Endothelial cell of umbilical vein (primary cell): ENCODE results near the gene NT5C1B. TPM values are rescaled to one million over a fixed set of nuclear protein-coding genes. Genes with fewer than 3 reads are reported as not detected.

Experiments
- BruUV-seq: library from RNA; stranded (reverse); fragments of 400-500 nt; replicated peaks from 2 replicates; lab custom pipeline; 2021; lab: Mats Ljungman, UMichigan
- CTCF ChIA-PET: fragments of 300-600, 350-600 bp; sonication (Branson Sonifier 250); formaldehyde crosslinking; loops from one replicate; lab custom pipeline; 2021; ENCODE audit warnings: antibody characterized with exemption, inconsistent platforms; lab: Charles Lee
- POLR2A ChIA-PET: fragments of 300-600, 350-600 bp; sonication (Branson Sonifier 250); formaldehyde crosslinking; loops from one replicate; lab custom pipeline; 2021; ENCODE audit warnings: antibody characterized with exemption, inconsistent platforms; lab: Charles Lee
- DNase-seq: peaks from one replicate; pipeline ENCODE4 v3.0.0-alpha.2; 2011; ENCODE audit warnings: low read depth, low spot score
- FAIRE-seq: peaks from 2 replicates; lab custom pipeline; 2011; peaks lifted over from hg19 to GRCh38; lab: Jason Lieb, UNC
- H2AFZ ChIP-seq: 2 replicates; pipeline ENCODE4 v1.6.0; 2012; ENCODE audit warnings: low read depth, low read length, control low read depth, inconsistent platforms
- H3K27ac ChIP-seq: 2 replicates; pipeline ENCODE4 v1.5.1; 2011; ENCODE audit warnings: low read depth, mild to moderate bottlenecking, control low read depth, low read length, moderate library complexity; ENCODE audit not compliant: insufficient read depth
- H3K27me3 ChIP-seq, 2 experiments: 2 replicates each; pipeline versions ENCODE4 v1.6.0 to v1.6.1; 2011; ENCODE audit warnings: low read length in 2 of 2, mixed read lengths in 1 of 2; ENCODE audit not compliant: control insufficient read depth in 2 of 2, insufficient read depth in 2 of 2
- H3K36me3 ChIP-seq, 2 experiments: 2 replicates in 1 of 2; 3 replicates in 1 of 2; pipeline ENCODE4 v1.5.1; 2011; ENCODE audit warnings: low read length in 2 of 2, mild to moderate bottlenecking in 1 of 2, moderate library complexity in 1 of 2; ENCODE audit not compliant: control insufficient read depth in 2 of 2, insufficient read depth in 2 of 2; ENCODE audit errors: extremely low read depth in 1 of 2
- H3K4me1 ChIP-seq: 3 replicates; pipeline ENCODE4 v1.5.1; 2011; ENCODE audit warnings: mild to moderate bottlenecking, low read length; ENCODE audit not compliant: control insufficient read depth, insufficient read depth; ENCODE audit errors: extremely low read depth
- H3K4me2 ChIP-seq: 2 replicates; pipeline ENCODE4 v1.6.1; 2011; ENCODE audit warnings: low read length, control low read depth, mixed read lengths; ENCODE audit not compliant: insufficient read depth
- H3K4me3 ChIP-seq, 3 experiments: fragments of 200-600 bp in 1 of 3; sonication (generic), shearing (Covaris generic) in 1 of 3; replicated peaks in 1 of 3; 2 replicates each; pipeline ENCODE4 v1.5.1; 2011 to 2016; ENCODE audit warnings: control low read depth in 3 of 3, low read length in 3 of 3, mild to moderate bottlenecking in 2 of 3, inconsistent platforms in 1 of 3, low read depth in 1 of 3, moderate library complexity in 1 of 3; ENCODE audit not compliant: insufficient read depth in 1 of 3
- H3K79me2 ChIP-seq: 2 replicates; pipeline ENCODE4 v1.6.0; 2012; ENCODE audit warnings: low read length, inconsistent platforms; ENCODE audit not compliant: control insufficient read depth, insufficient read depth
- H3K9ac ChIP-seq: replicated peaks from 2 replicates; pipeline ENCODE3; 2011; ENCODE audit warnings: low read length, control low read depth; ENCODE audit not compliant: insufficient read depth; ENCODE audit errors: extremely low read depth
- H3K9me1 ChIP-seq: replicated peaks from 3 replicates; pipeline ENCODE4 v1.6.0; 2011; ENCODE audit warnings: mild to moderate bottlenecking, low read length; ENCODE audit not compliant: control insufficient read depth, insufficient read depth; ENCODE audit errors: extremely low read depth
- H3K9me3 ChIP-seq: replicated peaks from 2 replicates; pipeline ENCODE4 v1.5.1; 2012; ENCODE audit warnings: low read length, inconsistent platforms; ENCODE audit not compliant: control insufficient read depth, insufficient read depth
- H4K20me1 ChIP-seq: replicated peaks from 2 replicates; pipeline ENCODE3; 2011; ENCODE audit warnings: mild to moderate bottlenecking, low read length; ENCODE audit not compliant: control insufficient read depth, insufficient read depth; ENCODE audit errors: extremely low read depth
- CTCF ChIP-seq, 2 donors: IDR thresholded peaks; 1 replicate in 1 of 2; 2 replicates in 1 of 2; pipeline ENCODE4 v1.5.1; 2011; ENCODE audit warnings: low read length in 2 of 2, mild to moderate bottlenecking in 2 of 2, moderate library complexity in 2 of 2, control low read depth in 1 of 2, inconsistent platforms in 1 of 2, low read depth in 1 of 2; ENCODE audit not compliant: insufficient read depth in 1 of 2; ENCODE audit errors: extremely low read depth in 1 of 2
- EZH2 ChIP-seq: IDR thresholded peaks from 2 replicates; pipeline ENCODE4 v1.6.1; 2012; ENCODE audit warnings: borderline replicate concordance, low read depth, mild to moderate bottlenecking, moderate library complexity, low read length, inconsistent platforms; ENCODE audit not compliant: severe bottlenecking
- GATA2 ChIP-seq: IDR thresholded peaks from 2 replicates; pipeline ENCODE4 v1.7.0; 2011; ENCODE audit warnings: low read depth, mild to moderate bottlenecking, moderate library complexity, mixed read lengths, low read length; ENCODE audit not compliant: insufficient read length, insufficient read depth
- JUN ChIP-seq: IDR thresholded peaks from 2 replicates; pipeline ENCODE4 v1.6.1; 2011; ENCODE audit warnings: borderline replicate concordance, low read depth; ENCODE audit not compliant: insufficient read length, insufficient read depth
- MYC ChIP-seq: IDR thresholded peaks from one replicate; pipeline ENCODE4 v1.6.1; 2011; ENCODE audit warnings: mild to moderate bottlenecking, low read depth, low read length
- dilution Hi-C: fragments of 300-500 bp; cut with MboI; formaldehyde crosslinking; loops from one replicate; pipeline ENCODE4 v1.15.0; 2019; ENCODE audit warnings: low sequenced_read_pairs; ENCODE audit not compliant: extremely low pct_ligation_motif_present
- intact Hi-C: fragments of 100-400 bp; cut with micrococcal nuclease; formaldehyde crosslinking; loops from one replicate; pipeline ENCODE4 v1.10.0; 2022
- polyA plus RNA-seq, 4 experiments: library from polyadenylated mRNA; depleted of rRNA in 3 of 4; stranded (reverse) in 3 of 4; unstranded in 1 of 4; fragments of >200 nt; gene quantifications; 2 replicates each; pipeline versions ENCODE4 v1.2.1 to v1.2.3, GENCODE V29; 2011 to 2012; ENCODE audit warnings: missing spikeins in 1 of 4
- total RNA-seq: library from RNA; stranded (reverse); gene quantifications from 2 replicates; pipeline ENCODE4 v1.2.3, GENCODE V29; 2021

Gene NT5C1B
- total and polyA plus RNA-seq, 2 donors (not counting 3 experiments of a cell fraction or from before 2014, with no cell fraction given), result not detected

GRCh38 chr2:18522484-18523146 is 66.8 kb downstream of the NT5C1B start:
- ChIA-PET POLR2A (no interaction called here), CTCF (interaction anchor here (3.0 to 3.5 kb wide), 3 partner anchors 13 to 302 kb away, joined by 21 to 25 read pairs (median 23); no protein-coding TSS in a partner anchor)
- no peaks in the 10 kb centered on the region for H3K36me3 ChIP-seq
- H3K79me2 ChIP-seq, result no peaks in the 10 kb centered on the region
- H2AFZ ChIP-seq, result no peak overlapping the region
- no peak for TF ChIP-seq MYC
- TF ChIP-seq JUN, result no peak
- TF ChIP-seq CTCF (IDR thresholded peaks at IDR 0.05; ENCODE audit: extremely low read depth in 1 of 2, insufficient read depth in 1 of 2, low read depth in 1 of 2, low read length in 2 of 2), result no peak
- no peak for TF ChIP-seq GATA2
- TF ChIP-seq EZH2, result no peak
- intact Hi-C loops, result loop anchor here (5.0 to 10.0 kb wide), 2 partner anchors 85 to 352 kb away; no protein-coding TSS in a partner anchor
- dilution Hi-C loops, result no loop called here
- BruUV-seq, result no TSS peak
- H3K9me1 ChIP-seq, result no peaks in the 10 kb centered on the region
- H3K4me1 ChIP-seq, result no peaks in the 10 kb centered on the region
- FAIRE-seq (no peak), DNase-seq (no peak)
- H4K20me1 ChIP-seq, result no peaks in the 10 kb centered on the region
- H3K9ac ChIP-seq, result no peak overlapping the region
- H3K27me3 ChIP-seq, result no peaks in the 10 kb centered on the region
- H3K4me3 ChIP-seq, result no peak overlapping the region
- no peak overlapping the region for H3K27ac ChIP-seq
- H3K9me3 ChIP-seq, result no peaks in the 10 kb centered on the region
- no peak overlapping the region for H3K4me2 ChIP-seq
